Parathyroid adenoma (tissue), 2 donors: ENCODE data around the gene PRKAB1.

ENCODE experiments used
- H2AFZ ChIP-seq: fragments of 300-600 bp; sonication (generic); one replicate; pipeline ENCODE4 v1.7.0; 2017; ENCODE audit warnings: antibody characterized with exemption, mild to moderate bottlenecking
- H3K27ac ChIP-seq: fragments of 300-600 bp; sonication (generic); one replicate; pipeline ENCODE4 v1.7.0; 2017
- H3K27me3 ChIP-seq: fragments of 300-600 bp; sonication (generic); one replicate; pipeline ENCODE4 v1.7.0; 2017; ENCODE audit warnings: low read length; ENCODE audit not compliant: control insufficient read depth, insufficient read depth
- H3K36me3 ChIP-seq: fragments of 300-600 bp; sonication (generic); one replicate; pipeline ENCODE4 v1.7.0; 2017; ENCODE audit warnings: low read length; ENCODE audit not compliant: control insufficient read depth, insufficient read depth
- H3K4me1 ChIP-seq: fragments of 300-600 bp; sonication (generic); one replicate; pipeline ENCODE4 v1.7.0; 2017; ENCODE audit warnings: control low read depth
- H3K4me2 ChIP-seq: fragments of 300-600 bp; sonication (generic); one replicate; pipeline ENCODE4 v1.7.0; 2017; ENCODE audit warnings: low read length
- H3K4me3 ChIP-seq: fragments of 300-600 bp; sonication (generic); one replicate; pipeline ENCODE4 v1.7.0; 2017; ENCODE audit warnings: low read depth, low read length
- H3K79me2 ChIP-seq: fragments of 300-600 bp; sonication (generic); one replicate; pipeline ENCODE4 v1.7.0; 2017; ENCODE audit warnings: control low read depth
- H3K9ac ChIP-seq: fragments of 300-600 bp; sonication (generic); one replicate; pipeline ENCODE4 v1.7.0; 2017; ENCODE audit warnings: mild to moderate bottlenecking
- H3K9me3 ChIP-seq: fragments of 300-600 bp; sonication (generic); one replicate; pipeline ENCODE4 v1.7.0; 2017; ENCODE audit warnings: low read length; ENCODE audit not compliant: control insufficient read depth
- TF ChIP-seq, protein P1 (sequence below): fragments of 300-600 bp; sonication (generic); IDR thresholded peaks from one replicate; pipeline ENCODE4 v1.7.0; 2017; ENCODE audit warnings: antibody characterized with exemption, mild to moderate bottlenecking
- donor health status: primary hyperparathyroidism.

PRKAB1 gene

DNA sequence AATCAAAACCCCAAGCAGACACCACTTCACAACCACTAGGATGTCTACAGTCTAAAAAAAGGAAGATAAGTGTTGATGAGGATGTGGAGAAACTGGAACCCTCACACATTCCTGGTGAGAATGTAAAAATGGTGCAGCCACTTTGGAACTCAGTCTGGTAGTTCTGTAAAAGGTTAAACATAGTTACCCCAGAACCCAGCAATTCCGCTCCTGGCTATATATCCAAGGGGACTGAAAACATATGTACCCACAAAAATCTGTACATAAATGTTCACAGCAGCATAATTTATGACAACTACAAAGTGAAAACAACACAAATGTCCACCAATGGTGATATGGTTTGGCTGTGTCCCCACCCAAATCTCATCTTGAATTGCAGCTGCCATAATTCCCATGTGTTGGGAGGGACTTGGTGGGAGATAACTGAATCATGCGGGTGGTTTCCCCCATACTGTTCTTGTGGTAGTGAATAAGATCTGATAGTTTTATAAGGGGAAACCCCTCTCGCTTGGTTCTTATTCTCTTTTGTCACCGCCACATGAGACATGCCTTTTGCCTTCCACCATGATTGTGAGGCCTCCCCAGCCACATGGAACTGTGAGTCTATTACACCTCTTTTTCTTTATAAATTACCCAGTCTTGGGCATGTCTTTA is 46.8 kb downstream of the PRKAB1 start:
- Histone ChIP-seq H3K9ac (no peak overlapping the region), H3K9me3 (no peaks in the 10 kb centered on the region), H3K4me3 (no peak overlapping the region), H3K27ac (no peak overlapping the region), H3K4me2 (no peak overlapping the region), H3K4me1 (peaks cover 24% of the 10 kb centered on the region), H3K36me3 (no peaks in the 10 kb centered on the region), H3K79me2 (no peaks in the 10 kb centered on the region), H3K27me3 (no peaks in the 10 kb centered on the region), H2AFZ (no peak overlapping the region)
- TF ChIP-seq, protein P1, sequence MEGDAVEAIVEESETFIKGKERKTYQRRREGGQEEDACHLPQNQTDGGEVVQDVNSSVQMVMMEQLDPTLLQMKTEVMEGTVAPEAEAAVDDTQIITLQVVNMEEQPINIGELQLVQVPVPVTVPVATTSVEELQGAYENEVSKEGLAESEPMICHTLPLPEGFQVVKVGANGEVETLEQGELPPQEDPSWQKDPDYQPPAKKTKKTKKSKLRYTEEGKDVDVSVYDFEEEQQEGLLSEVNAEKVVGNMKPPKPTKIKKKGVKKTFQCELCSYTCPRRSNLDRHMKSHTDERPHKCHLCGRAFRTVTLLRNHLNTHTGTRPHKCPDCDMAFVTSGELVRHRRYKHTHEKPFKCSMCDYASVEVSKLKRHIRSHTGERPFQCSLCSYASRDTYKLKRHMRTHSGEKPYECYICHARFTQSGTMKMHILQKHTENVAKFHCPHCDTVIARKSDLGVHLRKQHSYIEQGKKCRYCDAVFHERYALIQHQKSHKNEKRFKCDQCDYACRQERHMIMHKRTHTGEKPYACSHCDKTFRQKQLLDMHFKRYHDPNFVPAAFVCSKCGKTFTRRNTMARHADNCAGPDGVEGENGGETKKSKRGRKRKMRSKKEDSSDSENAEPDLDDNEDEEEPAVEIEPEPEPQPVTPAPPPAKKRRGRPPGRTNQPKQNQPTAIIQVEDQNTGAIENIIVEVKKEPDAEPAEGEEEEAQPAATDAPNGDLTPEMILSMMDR, result no peak

DNA sequence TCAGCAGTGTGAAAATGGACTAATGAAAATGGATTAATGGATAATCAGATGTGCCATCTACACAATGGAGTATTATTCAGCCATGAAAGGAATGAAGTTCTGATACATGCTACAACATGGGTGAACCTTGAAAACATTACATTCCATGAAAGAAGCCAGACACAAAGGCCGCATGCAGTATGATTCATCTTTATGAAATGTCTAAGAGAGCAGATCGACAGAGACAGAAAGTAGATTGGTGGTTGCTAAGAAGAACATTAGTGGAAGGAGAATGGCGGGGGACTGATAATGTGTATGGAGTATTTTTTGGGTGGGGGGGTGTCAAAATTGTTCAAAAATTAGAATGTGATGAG is 47.3 kb downstream of the PRKAB1 start:
- no peak overlapping the region for H3K4me3 ChIP-seq
- H3K79me2 ChIP-seq, result no peaks in the 10 kb centered on the region
- no peak overlapping the region for H3K9ac ChIP-seq
- no peak overlapping the region for H3K4me2 ChIP-seq
- H3K4me1 ChIP-seq, result peaks cover 21% of the 10 kb centered on the region
- no peak overlapping the region for H3K27ac ChIP-seq
- H3K9me3 ChIP-seq, result no peaks in the 10 kb centered on the region
- H3K36me3 ChIP-seq, result no peaks in the 10 kb centered on the region
- TF ChIP-seq, protein P1, result no peak
- no peaks in the 10 kb centered on the region for H3K27me3 ChIP-seq
- H2AFZ ChIP-seq, result no peak overlapping the region

DNA sequence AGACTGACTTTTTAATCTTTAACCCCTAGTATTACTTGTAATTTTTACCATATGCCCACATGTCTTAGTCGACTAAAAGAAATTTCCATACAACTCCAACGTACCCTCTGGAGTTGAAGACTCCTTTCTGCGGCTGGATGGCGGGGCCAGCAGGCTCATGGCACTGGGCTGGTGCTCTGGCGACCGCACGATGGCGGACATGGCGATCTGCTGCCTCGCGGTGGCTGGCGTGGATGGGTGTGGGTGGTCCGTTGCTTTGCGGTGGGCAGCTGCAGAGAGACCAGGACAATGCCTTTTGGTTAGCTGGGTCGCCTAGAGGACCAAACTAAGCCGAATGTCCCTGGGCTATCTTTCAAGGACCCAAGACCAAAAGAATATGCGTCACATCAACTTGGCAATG is 50.2 kb downstream of the PRKAB1 start:
- peaks cover 8% of the 10 kb centered on the region for H3K4me1 ChIP-seq
- no peak overlapping the region for H3K4me3 ChIP-seq
- H3K27me3 ChIP-seq, result no peaks in the 10 kb centered on the region
- TF ChIP-seq, protein P1, result no peak
- no peak overlapping the region for H2AFZ ChIP-seq
- H3K79me2 ChIP-seq, result no peaks in the 10 kb centered on the region
- no peak overlapping the region for H3K4me2 ChIP-seq
- H3K27ac ChIP-seq, result no peak overlapping the region
- no peaks in the 10 kb centered on the region for H3K36me3 ChIP-seq
- no peaks in the 10 kb centered on the region for H3K9me3 ChIP-seq
- H3K9ac ChIP-seq, result no peak overlapping the region

DNA sequence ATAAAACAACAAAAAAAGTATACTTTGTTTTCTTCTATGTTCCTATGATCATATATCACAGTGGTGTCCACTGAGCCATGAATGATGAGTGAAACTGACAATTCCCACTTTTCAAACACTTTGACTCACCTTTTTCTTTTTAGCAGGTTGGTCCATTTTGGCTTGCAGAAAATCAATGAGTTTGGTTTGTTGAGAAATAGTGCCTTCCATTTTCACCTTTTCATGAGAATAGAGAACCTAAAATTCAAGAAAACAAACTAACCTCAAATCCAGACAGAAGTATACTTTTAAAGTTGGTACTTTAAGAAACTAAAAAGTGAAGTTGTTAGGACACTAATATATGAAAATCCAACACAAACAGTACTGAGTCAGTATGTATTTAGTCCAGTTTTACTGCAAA is 52.4 kb downstream of the PRKAB1 start:
- H3K9ac ChIP-seq, result no peak overlapping the region
- H3K4me2 ChIP-seq, result no peak overlapping the region
- H3K9me3 ChIP-seq, result no peaks in the 10 kb centered on the region
- H3K27ac ChIP-seq, result no peak overlapping the region
- H3K4me1 ChIP-seq, result peaks cover 8% of the 10 kb centered on the region
- H3K4me3 ChIP-seq, result no peak overlapping the region
- H3K27me3 ChIP-seq, result no peaks in the 10 kb centered on the region
- no peaks in the 10 kb centered on the region for H3K79me2 ChIP-seq
- TF ChIP-seq, protein P1, result no peak
- no peak overlapping the region for H2AFZ ChIP-seq
- no peaks in the 10 kb centered on the region for H3K36me3 ChIP-seq

DNA sequence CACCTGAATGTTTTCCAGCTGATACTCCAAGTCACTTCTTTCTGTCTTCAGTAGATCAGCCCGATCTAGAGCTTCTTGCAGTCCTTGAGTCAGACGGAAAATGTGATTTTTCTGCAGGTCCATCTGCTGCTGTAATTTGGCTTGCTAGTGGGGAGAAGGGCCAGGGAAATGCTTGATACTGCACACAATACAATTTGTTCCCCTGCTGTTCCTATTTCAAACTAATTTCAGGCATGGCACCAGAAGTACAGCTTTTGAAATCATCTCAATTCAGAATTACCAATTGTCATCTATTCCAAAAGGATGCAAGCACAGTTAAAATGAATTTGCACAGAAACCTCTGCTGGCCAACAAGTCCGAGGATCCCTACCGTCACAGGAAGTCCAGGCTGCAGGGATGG is 53.4 kb downstream of the PRKAB1 start:
- Histone ChIP-seq H2AFZ (no peak overlapping the region), H3K9me3 (no peaks in the 10 kb centered on the region), H3K79me2 (no peaks in the 10 kb centered on the region), H3K36me3 (no peaks in the 10 kb centered on the region), H3K27ac (no peak overlapping the region), H3K27me3 (no peaks in the 10 kb centered on the region), H3K9ac (no peak overlapping the region), H3K4me3 (no peak overlapping the region), H3K4me2 (no peak overlapping the region), H3K4me1 (peaks cover 5% of the 10 kb centered on the region)
- TF ChIP-seq, protein P1, result no peak
